GM12801 (cell line): ENCODE measurements around the gene DOCK10.

Experiments used
- TF ChIP-seq, protein P1 (sequence below): IDR thresholded peaks from one replicate; pipeline ENCODE4 v1.5.1; 2011; ENCODE audit warnings: control low read depth; ENCODE audit not compliant: insufficient read length; ENCODE audit errors: extremely low read depth

The DOCK10 gene

DNA sequence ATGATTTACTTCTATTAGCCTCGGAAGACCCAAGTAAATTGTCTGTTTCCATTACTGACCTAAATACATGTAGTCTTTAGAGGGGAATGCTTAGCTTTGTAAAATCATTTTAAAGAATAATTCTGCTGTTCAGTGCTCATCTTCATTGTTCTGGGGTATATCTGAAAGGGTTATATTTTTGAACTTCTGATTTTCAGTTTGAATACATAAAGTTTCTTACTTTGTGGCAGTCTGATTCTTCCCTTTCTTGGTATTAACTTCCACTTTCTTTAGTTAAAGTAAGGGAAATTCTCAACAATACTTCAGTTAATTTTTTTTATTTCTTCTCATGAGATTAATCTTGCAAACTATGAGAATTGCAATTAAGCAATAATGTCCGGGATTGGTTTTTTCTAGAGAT, 148.4 kb downstream of the DOCK10 start:
- TF ChIP-seq, protein P1, sequence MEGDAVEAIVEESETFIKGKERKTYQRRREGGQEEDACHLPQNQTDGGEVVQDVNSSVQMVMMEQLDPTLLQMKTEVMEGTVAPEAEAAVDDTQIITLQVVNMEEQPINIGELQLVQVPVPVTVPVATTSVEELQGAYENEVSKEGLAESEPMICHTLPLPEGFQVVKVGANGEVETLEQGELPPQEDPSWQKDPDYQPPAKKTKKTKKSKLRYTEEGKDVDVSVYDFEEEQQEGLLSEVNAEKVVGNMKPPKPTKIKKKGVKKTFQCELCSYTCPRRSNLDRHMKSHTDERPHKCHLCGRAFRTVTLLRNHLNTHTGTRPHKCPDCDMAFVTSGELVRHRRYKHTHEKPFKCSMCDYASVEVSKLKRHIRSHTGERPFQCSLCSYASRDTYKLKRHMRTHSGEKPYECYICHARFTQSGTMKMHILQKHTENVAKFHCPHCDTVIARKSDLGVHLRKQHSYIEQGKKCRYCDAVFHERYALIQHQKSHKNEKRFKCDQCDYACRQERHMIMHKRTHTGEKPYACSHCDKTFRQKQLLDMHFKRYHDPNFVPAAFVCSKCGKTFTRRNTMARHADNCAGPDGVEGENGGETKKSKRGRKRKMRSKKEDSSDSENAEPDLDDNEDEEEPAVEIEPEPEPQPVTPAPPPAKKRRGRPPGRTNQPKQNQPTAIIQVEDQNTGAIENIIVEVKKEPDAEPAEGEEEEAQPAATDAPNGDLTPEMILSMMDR: no peak

DNA sequence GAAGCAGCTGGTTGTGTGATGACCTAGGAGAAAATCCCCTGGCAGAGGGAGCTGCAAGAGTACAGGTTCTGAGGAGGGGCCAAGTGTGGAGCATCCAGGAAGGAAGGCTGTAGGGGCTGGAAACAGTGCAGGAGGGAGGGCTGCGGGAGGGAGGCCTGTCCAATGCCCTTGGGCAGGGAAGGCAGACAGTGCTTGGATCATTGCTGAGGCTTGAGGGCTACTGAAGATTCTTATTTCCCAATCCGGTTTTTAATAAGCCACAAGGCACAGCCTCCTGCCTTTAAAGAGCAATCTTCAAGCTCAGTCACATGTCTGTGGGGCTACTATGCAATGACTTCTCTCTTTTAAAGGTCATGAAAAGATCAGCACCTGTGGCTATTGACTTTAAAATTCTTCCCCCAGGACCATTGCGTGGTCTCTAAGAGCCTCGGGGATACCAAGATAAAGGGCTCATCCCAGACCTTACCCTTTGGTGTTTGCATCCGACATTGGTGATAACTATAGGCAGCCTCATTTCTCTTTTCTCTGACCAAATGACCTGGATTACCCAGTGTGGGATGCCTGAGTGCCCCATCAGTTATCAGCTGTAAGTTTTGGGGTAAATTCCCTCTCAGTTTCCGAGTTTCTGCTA, 149.6 kb downstream of the DOCK10 start:
- TF ChIP-seq, protein P1: no peak

DNA sequence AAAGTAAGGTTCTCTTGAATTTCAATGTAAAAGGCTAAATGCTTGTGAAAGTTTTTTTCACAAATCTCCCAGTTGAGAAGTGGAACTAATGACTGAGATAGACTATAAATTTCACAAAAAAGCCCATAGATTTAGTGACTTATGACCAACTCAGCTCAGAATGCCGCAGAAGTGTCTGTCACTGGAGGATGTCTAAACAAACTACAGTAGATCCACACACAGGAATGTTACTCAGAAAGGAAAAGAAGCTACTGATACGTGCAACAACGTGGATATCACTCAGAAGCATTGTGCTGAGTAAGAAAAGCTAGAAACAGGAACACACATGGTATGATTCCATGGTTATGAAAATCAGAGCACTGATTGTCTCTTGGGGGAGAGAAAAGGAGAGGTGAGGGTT, 151.9 kb downstream of the DOCK10 start:
- TF ChIP-seq, protein P1: no peak

DNA sequence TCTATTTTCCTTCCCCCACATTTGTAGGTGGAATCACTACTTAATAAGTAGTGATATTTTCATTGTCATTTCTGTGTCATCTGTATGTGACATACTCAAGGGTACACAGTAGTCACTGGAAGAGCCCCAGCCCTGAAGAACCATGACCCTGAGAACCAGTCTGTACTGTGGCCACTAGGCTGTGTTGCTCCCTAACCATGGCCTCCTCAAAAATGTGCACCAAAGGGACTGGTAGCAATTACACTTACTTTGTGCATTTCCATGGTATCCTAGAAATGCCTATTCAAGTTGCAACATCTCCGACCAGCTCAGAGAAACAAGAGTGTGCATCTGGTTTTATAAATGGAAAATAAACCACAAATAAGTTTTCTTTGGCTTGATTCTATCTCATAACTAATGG, 155.1 kb downstream of the DOCK10 start:
- TF ChIP-seq, protein P1: no peak

DNA sequence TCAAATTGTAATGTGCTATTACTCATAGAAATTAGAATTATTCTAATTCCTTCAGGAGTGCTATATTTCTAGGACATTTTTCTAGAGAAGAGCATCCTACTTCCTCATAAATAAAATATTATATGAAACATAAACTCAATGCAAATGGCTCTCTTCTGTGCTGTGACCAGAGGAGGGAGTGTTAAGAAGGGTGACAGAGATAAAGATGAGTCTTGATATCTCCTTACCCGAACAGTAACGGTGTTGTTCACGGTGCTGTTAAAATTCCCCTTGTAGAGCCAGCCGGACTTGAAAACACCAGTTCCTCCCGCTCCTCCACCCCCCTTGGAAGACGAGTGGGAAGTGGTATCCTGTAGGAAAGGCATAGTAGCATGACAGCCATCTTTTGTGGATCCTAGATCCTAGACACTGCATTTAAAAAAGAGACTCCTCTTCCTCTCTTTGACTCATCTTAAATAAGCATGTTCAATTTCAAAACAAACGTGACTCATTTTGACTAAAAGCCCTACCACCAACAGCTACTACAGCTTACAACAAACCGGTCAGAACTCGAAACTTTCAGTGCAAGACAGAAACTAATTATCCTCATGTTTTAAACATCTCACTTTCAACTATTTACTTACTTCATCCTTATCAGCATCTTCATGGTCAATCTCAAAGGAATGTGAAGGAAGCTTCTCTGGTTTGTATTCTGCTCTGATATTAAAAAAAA, 156.3 kb downstream of the DOCK10 start:
- TF ChIP-seq, protein P1: no peak

DNA sequence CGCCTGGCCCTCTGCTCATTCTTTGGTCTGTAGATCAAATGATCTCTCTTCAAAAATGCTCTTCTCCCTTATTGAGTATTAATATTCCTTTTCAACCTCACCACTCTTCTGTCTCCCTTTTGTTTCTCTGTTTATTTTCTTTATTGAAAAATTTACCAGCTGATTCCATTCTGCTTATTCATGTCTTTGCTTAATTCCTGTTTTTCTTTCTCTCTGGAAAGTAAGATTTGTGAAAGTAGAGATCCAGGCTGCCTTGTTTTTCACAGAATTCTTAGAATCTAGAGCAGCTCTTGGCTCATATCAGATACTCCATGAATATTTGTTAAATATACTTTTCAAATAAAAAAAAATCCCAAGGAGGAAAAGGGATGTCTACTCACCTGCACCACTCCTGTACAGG, 157.0 kb downstream of the DOCK10 start:
- TF ChIP-seq, protein P1: no peak

DNA sequence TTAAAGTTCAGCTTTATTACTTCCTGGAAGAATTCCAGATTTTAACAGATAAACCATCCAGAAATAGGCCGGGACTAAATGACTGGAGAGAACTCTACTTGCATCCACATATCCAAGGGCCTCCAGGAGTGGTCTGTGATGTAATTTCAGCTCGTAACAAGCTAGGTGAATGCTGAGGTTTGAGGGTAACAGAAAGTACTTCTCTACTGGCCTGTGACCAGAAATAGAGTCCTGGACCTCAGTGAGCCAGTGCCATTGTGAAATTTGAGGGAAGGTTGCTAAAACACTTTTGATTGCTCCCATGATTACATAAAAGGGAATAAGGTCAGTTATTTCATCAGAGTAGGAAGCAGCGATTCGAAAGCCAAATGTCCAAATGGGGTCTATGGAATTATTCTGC, 158.1 kb downstream of the DOCK10 start:
- TF ChIP-seq, protein P1: no peak
